Retina (tissue), 1 donor: Measurements from ENCODE around the gene DHFR2.
"Not testable (repeated sequence)": the region's sequence is repeated elsewhere in the genome, so short reads cannot be mapped to it uniquely, and the experiment has no call there.

Experiments used
- DNase-seq: peaks from one replicate; pipeline ENCODE4 v3.0.0-alpha.2; 2016

The DHFR2 gene

GRCh38 chr3:94065122-94065521 lies 2.4 kb upstream of the DHFR2 start:
- no peak for DNase-seq

- no peak for DNase-seq
Measured at GRCh38 chr3:94064243-94064860, 1.6 kb upstream of the DHFR2 start.

GRCh38 chr3:94063496-94064119 lies 892 bp upstream of the DHFR2 start:
- no peak for DNase-seq

- DNase-seq = no peak
Measured at GRCh38 chr3:94061297-94061696, 1.4 kb downstream of the DHFR2 start.

GRCh38 chr3:94050546-94050945 lies 12.2 kb downstream of the DHFR2 start:
- no peak for DNase-seq

- DNase-seq = no peak
Measured at GRCh38 chr3:94049267-94049666, 13.4 kb downstream of the DHFR2 start.

- DNase-seq = no peak
Measured at GRCh38 chr3:94046533-94046932, 16.2 kb downstream of the DHFR2 start.

GRCh38 chr3:94044100-94044936 lies 18.4 kb downstream of the DHFR2 start:
- DNase-seq = not testable (repeated sequence)

GRCh38 chr3:94043285-94043684 lies 19.4 kb downstream of the DHFR2 start:
- no peak for DNase-seq

- no peak for DNase-seq
Measured at GRCh38 chr3:94036909-94037507, 25.7 kb downstream of the DHFR2 start.

GRCh38 chr3:94028093-94028837 lies 34.5 kb downstream of the DHFR2 start, which contains the start of gene STX19:
Gene STX19, minus strand, starts transcription at chr3:94028597. Its CDS starts 13,328 bp downstream, at chr3:94015269.
- no peak for DNase-seq

- no peak for DNase-seq
Measured at GRCh38 chr3:94026623-94027022, 36.1 kb downstream of the DHFR2 start.

- no peak for DNase-seq
Measured at GRCh38 chr3:94024385-94024784, 38.3 kb downstream of the DHFR2 start.

GRCh38 chr3:94020293-94020692 lies 42.4 kb downstream of the DHFR2 start:
- no peak for DNase-seq

GRCh38 chr3:94019659-94020058 lies 43.1 kb downstream of the DHFR2 start:
- DNase-seq = no peak

GRCh38 chr3:94015025-94015424 lies 47.7 kb downstream of the DHFR2 start:
- no peak for DNase-seq

- DNase-seq = no peak
Measured at GRCh38 chr3:94012185-94012584, 50.5 kb downstream of the DHFR2 start.

- DNase-seq = no peak
Measured at GRCh38 chr3:94011233-94011711, 51.4 kb downstream of the DHFR2 start.

GRCh38 chr3:94009608-94010007 lies 53.1 kb downstream of the DHFR2 start:
- no peak for DNase-seq

GRCh38 chr3:94008253-94008652 lies 54.5 kb downstream of the DHFR2 start:
- DNase-seq = no peak
